ENCODE data around the gene ABLIM3. TPM values are rescaled to one million over a fixed set of nuclear protein-coding genes. Genes with fewer than 3 reads are reported as not detected.

Gene ABLIM3
- total RNA-seq, 1 donor from 2014 or later = 3.6 TPM

DNA sequence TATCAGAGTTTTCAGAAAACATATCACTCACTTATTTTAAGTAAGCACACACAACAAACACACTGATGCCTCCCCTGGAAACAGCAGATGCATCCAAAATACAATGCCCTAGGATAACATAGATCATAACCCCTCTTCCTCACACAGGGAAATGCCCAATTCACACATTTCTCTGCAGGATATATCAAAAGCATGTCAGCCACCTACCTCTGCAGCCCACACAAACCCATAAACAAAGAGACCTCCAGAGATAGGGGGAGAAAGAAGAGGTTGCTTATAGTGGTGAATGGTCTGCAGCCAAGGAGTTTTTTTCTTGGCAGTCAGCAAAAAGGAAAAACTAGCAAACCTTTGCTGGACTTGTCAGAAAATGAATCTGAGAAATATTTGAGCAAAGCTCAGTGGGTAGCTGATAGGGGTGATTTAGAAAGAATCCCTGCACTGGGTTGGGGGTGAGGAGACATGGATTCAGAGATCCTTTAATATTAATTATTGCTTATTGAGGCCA lies 36.1 kb downstream of the ABLIM3 start:
- no peak for DNase-seq (ENCODE audit: low spot score)
- H3K4me3 Mint-ChIP-seq (ENCODE audit: unreplicated experiment) = no peak overlapping the region
- no peaks in the 10 kb centered on the region for H3K36me3 Mint-ChIP-seq (ENCODE audit: low read depth, unreplicated experiment)
- no peaks in the 10 kb centered on the region for H3K27me3 Mint-ChIP-seq (ENCODE audit: unreplicated experiment)
- H3K4me1 Mint-ChIP-seq (ENCODE audit: unreplicated experiment) = peaks cover 4% of the 10 kb centered on the region
- H3K27ac Mint-ChIP-seq (ENCODE audit: unreplicated experiment) = no peak overlapping the region
- no peaks in the 10 kb centered on the region for H3K9me3 Mint-ChIP-seq (ENCODE audit: unreplicated experiment)
- TF ChIP-seq, protein P1, sequence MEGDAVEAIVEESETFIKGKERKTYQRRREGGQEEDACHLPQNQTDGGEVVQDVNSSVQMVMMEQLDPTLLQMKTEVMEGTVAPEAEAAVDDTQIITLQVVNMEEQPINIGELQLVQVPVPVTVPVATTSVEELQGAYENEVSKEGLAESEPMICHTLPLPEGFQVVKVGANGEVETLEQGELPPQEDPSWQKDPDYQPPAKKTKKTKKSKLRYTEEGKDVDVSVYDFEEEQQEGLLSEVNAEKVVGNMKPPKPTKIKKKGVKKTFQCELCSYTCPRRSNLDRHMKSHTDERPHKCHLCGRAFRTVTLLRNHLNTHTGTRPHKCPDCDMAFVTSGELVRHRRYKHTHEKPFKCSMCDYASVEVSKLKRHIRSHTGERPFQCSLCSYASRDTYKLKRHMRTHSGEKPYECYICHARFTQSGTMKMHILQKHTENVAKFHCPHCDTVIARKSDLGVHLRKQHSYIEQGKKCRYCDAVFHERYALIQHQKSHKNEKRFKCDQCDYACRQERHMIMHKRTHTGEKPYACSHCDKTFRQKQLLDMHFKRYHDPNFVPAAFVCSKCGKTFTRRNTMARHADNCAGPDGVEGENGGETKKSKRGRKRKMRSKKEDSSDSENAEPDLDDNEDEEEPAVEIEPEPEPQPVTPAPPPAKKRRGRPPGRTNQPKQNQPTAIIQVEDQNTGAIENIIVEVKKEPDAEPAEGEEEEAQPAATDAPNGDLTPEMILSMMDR (IDR thresholded peaks at IDR 0.05; ENCODE audit: unreplicated experiment) = no peak

DNA sequence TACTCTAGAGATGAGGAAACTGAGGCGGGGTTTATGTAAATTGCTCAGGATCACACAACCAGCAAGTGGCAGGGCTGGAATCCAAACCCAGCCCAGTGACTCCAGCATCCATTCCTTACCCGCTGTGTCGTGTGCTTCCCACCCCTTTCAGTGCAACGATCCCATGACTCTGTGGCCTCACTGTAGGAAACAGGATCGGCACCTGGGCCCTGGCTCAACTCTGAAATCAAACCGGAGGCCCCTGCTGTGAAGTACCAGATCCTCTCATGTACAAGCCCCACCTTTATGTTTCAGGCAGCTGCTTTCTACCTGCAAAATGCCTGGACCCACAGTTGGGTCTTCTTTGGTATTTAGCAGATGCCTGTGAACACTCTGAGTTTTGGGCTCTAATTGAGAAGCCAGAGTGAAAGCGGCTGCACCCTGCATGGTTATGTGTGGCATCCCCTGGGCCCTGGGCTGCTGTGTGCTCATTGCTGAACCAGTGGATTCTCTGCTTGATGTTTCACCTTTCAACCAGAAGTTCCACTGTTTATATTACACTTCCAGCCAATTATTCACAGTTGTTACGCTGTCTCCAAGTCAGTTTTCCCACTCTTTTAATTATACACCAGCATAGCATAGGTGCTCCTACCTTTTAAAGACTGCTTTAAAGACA lies 36.7 kb downstream of the ABLIM3 start:
- no peaks in the 10 kb centered on the region for H3K36me3 Mint-ChIP-seq (ENCODE audit: low read depth, unreplicated experiment)
- H3K4me3 Mint-ChIP-seq (ENCODE audit: unreplicated experiment) = no peak overlapping the region
- H3K27ac Mint-ChIP-seq (ENCODE audit: unreplicated experiment) = no peak overlapping the region
- TF ChIP-seq, protein P1 (IDR thresholded peaks at IDR 0.05; ENCODE audit: unreplicated experiment) = no peak
- H3K27me3 Mint-ChIP-seq (ENCODE audit: unreplicated experiment) = no peaks in the 10 kb centered on the region
- DNase-seq (ENCODE audit: low spot score) = no peak
- H3K9me3 Mint-ChIP-seq (ENCODE audit: unreplicated experiment) = no peaks in the 10 kb centered on the region
- no peaks in the 10 kb centered on the region for H3K4me1 Mint-ChIP-seq (ENCODE audit: unreplicated experiment)

DNA sequence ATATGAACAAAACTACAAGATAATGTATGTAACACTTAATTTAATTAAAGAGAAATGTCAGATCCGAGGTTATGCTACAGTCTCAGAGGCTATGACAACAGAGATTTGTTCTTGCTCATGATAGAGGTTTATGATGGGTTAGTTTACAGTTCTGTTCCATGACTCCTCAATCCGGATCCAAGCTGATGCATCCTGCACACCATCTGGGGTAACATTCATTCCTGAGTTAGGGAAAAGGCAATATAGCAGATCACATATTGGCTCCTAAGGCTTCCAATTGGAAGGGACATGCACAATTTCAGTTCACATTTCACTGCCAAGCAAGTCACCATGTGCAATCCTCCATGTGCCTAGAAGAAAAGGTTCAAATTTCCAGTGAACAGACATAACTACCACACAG lies 40.4 kb downstream of the ABLIM3 start:
- TF ChIP-seq, protein P1 (IDR thresholded peaks at IDR 0.05; ENCODE audit: unreplicated experiment) = no peak
- no peaks in the 10 kb centered on the region for H3K9me3 Mint-ChIP-seq (ENCODE audit: unreplicated experiment)
- H3K36me3 Mint-ChIP-seq (ENCODE audit: low read depth, unreplicated experiment) = no peaks in the 10 kb centered on the region
- no peaks in the 10 kb centered on the region for H3K27me3 Mint-ChIP-seq (ENCODE audit: unreplicated experiment)
- DNase-seq (ENCODE audit: low spot score) = no peak
- H3K4me3 Mint-ChIP-seq (ENCODE audit: unreplicated experiment) = no peak overlapping the region
- H3K27ac Mint-ChIP-seq (ENCODE audit: unreplicated experiment) = no peak overlapping the region
- H3K4me1 Mint-ChIP-seq (ENCODE audit: unreplicated experiment) = no peaks in the 10 kb centered on the region

DNA sequence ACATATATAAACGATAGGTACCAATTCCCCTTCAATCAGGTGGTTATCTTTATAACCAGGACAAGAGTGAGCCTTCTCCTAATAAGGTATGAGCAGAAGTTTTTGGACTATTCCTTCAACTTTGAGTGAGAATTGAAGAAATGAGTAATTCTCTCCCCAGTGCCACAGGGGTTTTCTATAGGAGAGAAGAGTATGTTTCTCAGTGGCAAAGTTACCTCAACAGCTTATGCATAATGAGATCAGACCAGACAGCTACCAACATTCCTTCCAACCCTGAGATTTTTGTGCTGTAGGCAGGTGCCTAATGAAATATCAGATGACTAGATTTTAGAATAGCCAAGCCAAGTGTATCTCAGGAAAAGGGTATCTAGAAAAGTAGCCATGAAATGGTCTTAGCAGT lies 40.9 kb downstream of the ABLIM3 start:
- DNase-seq (ENCODE audit: low spot score) = no peak
- Mint-ChIP-seq H3K27ac (ENCODE audit: unreplicated experiment) (no peak overlapping the region), H3K4me3 (ENCODE audit: unreplicated experiment) (no peak overlapping the region), H3K4me1 (ENCODE audit: unreplicated experiment) (no peaks in the 10 kb centered on the region), H3K27me3 (ENCODE audit: unreplicated experiment) (no peaks in the 10 kb centered on the region), H3K9me3 (ENCODE audit: unreplicated experiment) (no peaks in the 10 kb centered on the region), H3K36me3 (ENCODE audit: low read depth, unreplicated experiment) (no peaks in the 10 kb centered on the region)
- TF ChIP-seq, protein P1 (IDR thresholded peaks at IDR 0.05; ENCODE audit: unreplicated experiment) = no peak

DNA sequence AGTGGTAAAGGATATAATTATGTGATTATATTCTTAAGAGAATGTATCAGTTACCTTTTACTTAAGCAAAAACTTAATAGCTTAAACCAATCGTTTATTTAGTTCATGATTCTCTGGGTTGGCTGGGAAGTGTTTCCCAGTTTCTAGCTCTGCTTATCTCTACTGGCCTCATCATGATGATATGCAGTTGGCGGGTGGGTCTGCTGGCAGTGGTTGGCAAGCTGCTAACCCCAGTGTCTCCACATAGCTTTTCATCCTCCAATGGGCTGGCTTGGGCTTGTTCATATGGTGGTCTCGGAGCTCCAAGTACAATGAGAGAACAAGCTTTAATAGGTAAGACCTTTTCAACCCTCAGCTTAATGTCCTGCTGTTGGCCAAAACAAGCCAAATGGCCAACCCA lies 43.8 kb downstream of the ABLIM3 start:
- TF ChIP-seq, protein P1 (IDR thresholded peaks at IDR 0.05; ENCODE audit: unreplicated experiment) = no peak
- Mint-ChIP-seq H3K9me3 (ENCODE audit: unreplicated experiment) (no peaks in the 10 kb centered on the region), H3K36me3 (ENCODE audit: low read depth, unreplicated experiment) (no peaks in the 10 kb centered on the region), H3K4me1 (ENCODE audit: unreplicated experiment) (no peaks in the 10 kb centered on the region), H3K27ac (ENCODE audit: unreplicated experiment) (no peak overlapping the region), H3K4me3 (ENCODE audit: unreplicated experiment) (no peak overlapping the region), H3K27me3 (ENCODE audit: unreplicated experiment) (no peaks in the 10 kb centered on the region)
- no peak for DNase-seq (ENCODE audit: low spot score)
